SKM-1 treated with dmso at 0.1 percent for 144 hours (cell line): ENCODE measurements around the gene OSCP1.

Source experiments
- DNase-seq: peaks from one replicate; lab custom pipeline; 2025; ENCODE audit not compliant: unreplicated experiment; lab: John Stamatoyannopoulos, UW

Gene OSCP1

GRCh38 chr1:36384542-36385409 is 65.5 kb downstream of the OSCP1 start:
- no peak for DNase-seq

GRCh38 chr1:36383240-36383639 is 67.0 kb downstream of the OSCP1 start:
- no peak for DNase-seq

GRCh38 chr1:36382669-36383068 is 67.6 kb downstream of the OSCP1 start:
- DNase-seq, result no peak

- no peak for DNase-seq
Observed at GRCh38 chr1:36382231-36382630, 68.0 kb downstream of the OSCP1 start.

- DNase-seq, result no peak
Observed at GRCh38 chr1:36381405-36381804, 68.8 kb downstream of the OSCP1 start.

- no peak for DNase-seq
Observed at GRCh38 chr1:36380782-36381181, 69.5 kb downstream of the OSCP1 start.

- DNase-seq, result no peak
Observed at GRCh38 chr1:36380143-36380619, 70.1 kb downstream of the OSCP1 start.

GRCh38 chr1:36377791-36378492 is 72.3 kb downstream of the OSCP1 start:
- no peak for DNase-seq

GRCh38 chr1:36372617-36373016 is 77.6 kb downstream of the OSCP1 start:
- no peak for DNase-seq

GRCh38 chr1:36369061-36369861 is 81.0 kb downstream of the OSCP1 start:
- peak; percentile 54 for DNase-seq
